ENCODE results near the gene PRR22. TPM values are rescaled to one million over a fixed set of nuclear protein-coding genes. Genes with fewer than 3 reads are reported as not detected.
A peak's percentile ranks its signal among the peaks of the same experiment; 100 is the strongest.

PRR22 gene
- total RNA-seq, 3 donors from 2014 or later (not counting 1 experiment from before 2014, with no cell fraction given): 2.4 to 5.4 (median 4.2) TPM

DNA sequence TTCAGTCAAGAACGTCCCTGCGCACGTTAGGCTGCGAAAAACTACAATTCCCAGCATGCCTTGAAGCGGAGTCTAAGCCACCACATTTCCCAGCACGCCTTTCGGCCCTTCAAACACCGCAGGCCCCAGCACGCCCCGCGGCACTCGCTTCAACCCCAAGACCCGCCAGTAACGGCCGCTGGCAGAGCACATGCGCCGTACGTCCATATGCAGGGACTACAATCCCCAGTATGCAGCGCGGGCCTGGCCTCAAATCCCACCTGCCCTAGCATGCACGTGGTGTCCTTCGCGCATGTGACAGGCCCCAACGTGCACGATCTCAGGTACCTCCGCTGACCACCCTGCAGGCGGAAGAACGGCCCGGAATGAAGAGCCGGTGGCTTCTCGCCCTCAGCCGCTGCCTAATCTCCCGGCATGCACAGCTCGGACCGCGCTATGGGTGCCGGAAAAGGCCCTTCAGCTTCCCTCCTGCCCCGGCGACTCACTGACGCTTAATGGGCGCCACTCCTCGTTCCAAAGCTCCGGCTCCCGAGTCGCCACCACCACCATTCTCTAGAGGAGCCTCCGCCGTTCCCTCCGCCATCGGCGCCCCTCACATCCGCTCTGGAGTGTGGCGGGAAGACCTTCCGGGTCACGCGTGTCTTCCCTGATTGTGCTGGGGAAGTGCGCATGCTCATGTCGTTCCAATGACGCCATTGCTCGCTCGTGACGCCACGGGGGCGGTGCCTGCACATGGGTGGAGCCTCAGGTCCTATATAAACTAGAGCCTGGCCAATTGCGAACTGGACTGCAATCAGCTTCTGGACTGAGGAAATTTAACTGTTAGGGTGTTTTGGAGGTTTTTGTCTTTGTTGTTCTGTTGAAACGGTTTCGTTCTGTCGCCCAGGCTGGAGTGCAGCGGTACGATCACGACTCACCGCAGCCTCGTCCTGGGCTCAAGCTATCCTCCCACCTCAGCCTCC is 6.3 kb upstream of the PRR22 start, which contains the start of gene DUS3L:
Gene DUS3L, minus strand, starts transcription at position 605 of the 962 bp plus-strand sequence. Its CDS starts 22 bp downstream, at position 583.
- H3K4me1 Mint-ChIP-seq: peaks cover 14 to 22% of the 10 kb centered on the region in 2 donors
- WGBS (ENCODE audit: insufficient coverage): 12% methylated on average over 72 of the region's 72 CpGs
- Histone ChIP-seq H3K4me3 (ENCODE audit: low read length) (peak within 1 kb of the TSS; percentile 96), H3K27ac (ENCODE audit: low read length) (peak within 1 kb of the TSS; percentile 99), H3K36me3 (ENCODE audit: control insufficient read depth, insufficient read depth, low read length) (peaks cover 37% of the 10 kb centered on the region), H3K4me1 (ENCODE audit: control insufficient read depth, insufficient read depth, low read length) (peaks cover 18% of the 10 kb centered on the region), H3K9me3 (ENCODE audit: control insufficient read depth, insufficient read depth, low read length) (no peaks in the 10 kb centered on the region), H3K27me3 (ENCODE audit: control insufficient read depth, insufficient read depth, low read length) (no peaks in the 10 kb centered on the region)
- H3K4me3 Mint-ChIP-seq: peak within 1 kb of the TSS; percentile 100
- H3K9me3 Mint-ChIP-seq: no peaks in the 10 kb centered on the region
- ATAC-seq (peak; percentile 90 to 98 (median 92)), DNase-seq (peak; percentile 95 to 98)
- TF ChIP-seq, protein P1, sequence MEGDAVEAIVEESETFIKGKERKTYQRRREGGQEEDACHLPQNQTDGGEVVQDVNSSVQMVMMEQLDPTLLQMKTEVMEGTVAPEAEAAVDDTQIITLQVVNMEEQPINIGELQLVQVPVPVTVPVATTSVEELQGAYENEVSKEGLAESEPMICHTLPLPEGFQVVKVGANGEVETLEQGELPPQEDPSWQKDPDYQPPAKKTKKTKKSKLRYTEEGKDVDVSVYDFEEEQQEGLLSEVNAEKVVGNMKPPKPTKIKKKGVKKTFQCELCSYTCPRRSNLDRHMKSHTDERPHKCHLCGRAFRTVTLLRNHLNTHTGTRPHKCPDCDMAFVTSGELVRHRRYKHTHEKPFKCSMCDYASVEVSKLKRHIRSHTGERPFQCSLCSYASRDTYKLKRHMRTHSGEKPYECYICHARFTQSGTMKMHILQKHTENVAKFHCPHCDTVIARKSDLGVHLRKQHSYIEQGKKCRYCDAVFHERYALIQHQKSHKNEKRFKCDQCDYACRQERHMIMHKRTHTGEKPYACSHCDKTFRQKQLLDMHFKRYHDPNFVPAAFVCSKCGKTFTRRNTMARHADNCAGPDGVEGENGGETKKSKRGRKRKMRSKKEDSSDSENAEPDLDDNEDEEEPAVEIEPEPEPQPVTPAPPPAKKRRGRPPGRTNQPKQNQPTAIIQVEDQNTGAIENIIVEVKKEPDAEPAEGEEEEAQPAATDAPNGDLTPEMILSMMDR (IDR thresholded peaks at IDR 0.05): no peak
- no peaks in the 10 kb centered on the region for H3K36me3 Mint-ChIP-seq
- peak within 1 kb of the TSS; percentile 100 for H3K27ac Mint-ChIP-seq
- intact Hi-C loops (cut with micrococcal nuclease): loop anchor here (1.0 to 2.0 kb wide), 3 partner anchors 70 to 113 kb away; partner anchors contain the start of genes CATSPERD, HSD11B1L, LONP1 and MICOS13
- H3K27me3 Mint-ChIP-seq (ENCODE audit: low read depth in 2 of 2): peaks cover 0 to 3% of the 10 kb centered on the region in 2 donors

DNA sequence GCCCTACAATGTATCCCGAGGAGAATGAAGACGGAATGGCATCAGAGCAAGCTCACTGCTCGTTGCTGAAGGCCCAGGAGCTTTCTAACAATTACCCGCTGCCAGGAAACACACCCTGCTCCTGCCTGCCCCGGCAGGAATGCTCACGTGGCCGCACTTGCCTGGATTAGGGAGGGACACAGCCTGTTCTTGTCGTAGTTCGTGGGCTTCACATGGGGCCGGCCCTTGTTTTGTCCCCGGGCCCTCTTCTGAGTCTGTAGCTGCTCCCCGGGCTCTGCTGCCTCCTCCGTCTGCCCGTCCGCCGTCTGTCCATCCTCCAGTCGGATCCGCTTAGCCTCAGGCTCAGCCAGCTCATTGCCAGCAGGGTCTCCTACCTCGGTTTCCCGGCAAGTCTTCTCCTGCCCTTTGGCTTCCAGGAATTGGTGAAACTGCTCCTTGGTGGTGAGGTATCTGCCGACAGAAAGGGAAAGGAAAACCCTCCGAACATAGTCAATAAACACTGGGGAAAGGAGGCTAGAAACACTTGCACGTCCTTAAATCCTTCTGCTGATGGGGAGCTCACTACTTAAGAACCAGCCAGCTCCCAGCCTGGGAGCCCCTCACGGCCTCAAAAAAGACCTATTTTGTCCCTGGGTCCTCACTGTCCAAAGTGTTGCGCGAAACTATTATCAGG is 5.5 kb upstream of the PRR22 start:
- no peak for ATAC-seq

DNA sequence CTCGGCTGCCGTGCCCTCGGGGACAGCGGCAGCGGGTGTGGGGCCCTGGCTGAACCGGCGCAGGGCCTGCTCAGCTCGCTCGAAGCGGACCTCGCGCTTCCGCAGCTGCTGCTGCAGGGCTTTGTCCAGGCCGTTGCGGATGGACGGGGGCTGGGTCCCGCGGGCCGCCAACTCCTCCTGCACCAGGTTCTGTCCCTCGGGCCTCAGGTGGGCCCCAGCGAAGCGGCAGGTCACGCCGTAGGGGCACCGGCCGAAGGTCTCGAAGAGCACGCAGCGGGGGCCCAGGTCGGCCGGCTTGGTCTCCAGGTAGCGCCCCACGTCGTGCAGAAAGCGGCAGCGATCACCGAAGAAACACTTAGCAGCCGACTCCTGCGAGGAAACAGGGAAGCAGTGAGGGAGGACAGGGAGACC is 4.8 kb upstream of the PRR22 start:
- peak overlapping the region in 1 of 2 donors; percentile 100 for H3K27ac Mint-ChIP-seq
- H3K4me1 ChIP-seq (ENCODE audit: control insufficient read depth, insufficient read depth, low read length): peaks cover 18% of the 10 kb centered on the region
- no peaks in the 10 kb centered on the region for H3K36me3 Mint-ChIP-seq
- DNase-seq (no peak), ATAC-seq (no peak)
- H3K36me3 ChIP-seq (ENCODE audit: control insufficient read depth, insufficient read depth, low read length): peaks cover 50% of the 10 kb centered on the region
- H3K9me3 ChIP-seq (ENCODE audit: control insufficient read depth, insufficient read depth, low read length): no peaks in the 10 kb centered on the region
- TF ChIP-seq, protein P1 (IDR thresholded peaks at IDR 0.05): no peak
- H3K4me3 ChIP-seq (ENCODE audit: low read length): no peak overlapping the region
- no peak overlapping the region for H3K27ac ChIP-seq (ENCODE audit: low read length)
- intact Hi-C loops (cut with micrococcal nuclease): no loop called here
- peaks cover 0 to 3% of the 10 kb centered on the region in 2 donors for H3K27me3 Mint-ChIP-seq (ENCODE audit: low read depth in 2 of 2)
- H3K4me3 Mint-ChIP-seq: no peak overlapping the region
- H3K4me1 Mint-ChIP-seq: peaks cover 14 to 22% of the 10 kb centered on the region in 2 donors
- 97% methylated on average over 39 of the region's 39 CpGs for WGBS (ENCODE audit: insufficient coverage)
- H3K27me3 ChIP-seq (ENCODE audit: control insufficient read depth, insufficient read depth, low read length): no peaks in the 10 kb centered on the region
- H3K9me3 Mint-ChIP-seq: no peaks in the 10 kb centered on the region

More for the DNA sequence above, 5.5 kb upstream of the PRR22 start:
- peaks cover 18% of the 10 kb centered on the region for H3K4me1 ChIP-seq (ENCODE audit: control insufficient read depth, insufficient read depth, low read length)
- TF ChIP-seq, protein P1 (IDR thresholded peaks at IDR 0.05): no peak
- peak overlapping the region; percentile 96 for H3K4me3 ChIP-seq (ENCODE audit: low read length)
- H3K4me1 Mint-ChIP-seq: peaks cover 14 to 22% of the 10 kb centered on the region in 2 donors
- H3K36me3 Mint-ChIP-seq: no peaks in the 10 kb centered on the region
- peak overlapping the region; percentile 100 for H3K27ac Mint-ChIP-seq
- peak overlapping the region; percentile 100 for H3K4me3 Mint-ChIP-seq
- H3K27ac ChIP-seq (ENCODE audit: low read length): peak overlapping the region; percentile 99
- 87% methylated on average over 26 of the region's 26 CpGs for WGBS (ENCODE audit: insufficient coverage)
- H3K27me3 ChIP-seq (ENCODE audit: control insufficient read depth, insufficient read depth, low read length): no peaks in the 10 kb centered on the region
- intact Hi-C loops (cut with micrococcal nuclease): loop anchor here (1.0 to 2.0 kb wide), 3 partner anchors 69 to 114 kb away; partner anchors contain the start of genes CATSPERD, HSD11B1L, LONP1 and MICOS13
- H3K27me3 Mint-ChIP-seq (ENCODE audit: low read depth in 2 of 2): peaks cover 0 to 3% of the 10 kb centered on the region in 2 donors
- H3K36me3 ChIP-seq (ENCODE audit: control insufficient read depth, insufficient read depth, low read length): peaks cover 43% of the 10 kb centered on the region
- no peaks in the 10 kb centered on the region for H3K9me3 ChIP-seq (ENCODE audit: control insufficient read depth, insufficient read depth, low read length)
- no peaks in the 10 kb centered on the region for H3K9me3 Mint-ChIP-seq
- peak in 1 of 2 donors; percentile 24 for DNase-seq

Data from natural killer cell (primary cell).